ENCODE data around the gene CTXN1.
A peak's percentile ranks its signal among the peaks of the same experiment; 100 is the strongest.

The CTXN1 gene

GRCh38 chr19:7909471-7910067 is 16.4 kb downstream of the CTXN1 start:
- Mint-ChIP-seq H3K4me3 (no peak overlapping the region), H3K4me1 (peaks cover 22% of the 10 kb centered on the region), H3K27me3 (peaks cover 1% of the 10 kb centered on the region), H3K36me3 (peaks cover 24% of the 10 kb centered on the region), H3K27ac (no peak overlapping the region), H3K9me3 (no peaks in the 10 kb centered on the region)
- no peak for ATAC-seq (ENCODE audit: low read depth)
- no peak for DNase-seq (ENCODE audit: low spot score in 2 of 2)

- DNase-seq (ENCODE audit: low spot score in 2 of 2) (no peak), ATAC-seq (ENCODE audit: low read depth) (no peak)
- H3K36me3 Mint-ChIP-seq = peaks cover 24% of the 10 kb centered on the region
- H3K27me3 Mint-ChIP-seq = peaks cover 1% of the 10 kb centered on the region
- H3K27ac Mint-ChIP-seq = no peak overlapping the region
- peaks cover 24% of the 10 kb centered on the region for H3K4me1 Mint-ChIP-seq
- H3K9me3 Mint-ChIP-seq = no peaks in the 10 kb centered on the region
- H3K4me3 Mint-ChIP-seq = no peak overlapping the region
These were observed 17.0 kb downstream of the CTXN1 start for GRCh38 chr19:7908742-7909461.

GRCh38 chr19:7908078-7908699 is 17.7 kb downstream of the CTXN1 start:
- no peak for DNase-seq (ENCODE audit: low spot score in 2 of 2)
- peaks cover 1% of the 10 kb centered on the region for H3K27me3 Mint-ChIP-seq
- H3K4me3 Mint-ChIP-seq = no peak overlapping the region
- ATAC-seq (ENCODE audit: low read depth) = no peak
- no peaks in the 10 kb centered on the region for H3K9me3 Mint-ChIP-seq
- H3K4me1 Mint-ChIP-seq = peaks cover 29% of the 10 kb centered on the region
- peak overlapping the region; percentile 45 for H3K27ac Mint-ChIP-seq
- peaks cover 24% of the 10 kb centered on the region for H3K36me3 Mint-ChIP-seq

GRCh38 chr19:7907544-7907943 is 18.4 kb downstream of the CTXN1 start:
- DNase-seq (ENCODE audit: low spot score in 2 of 2) = no peak
- no peak overlapping the region for H3K4me3 Mint-ChIP-seq
- no peak for ATAC-seq (ENCODE audit: low read depth)
- H3K9me3 Mint-ChIP-seq = no peaks in the 10 kb centered on the region
- no peaks in the 10 kb centered on the region for H3K27me3 Mint-ChIP-seq
- H3K36me3 Mint-ChIP-seq = peaks cover 20% of the 10 kb centered on the region
- peak overlapping the region; percentile 45 for H3K27ac Mint-ChIP-seq
- peaks cover 28% of the 10 kb centered on the region for H3K4me1 Mint-ChIP-seq

GRCh38 chr19:7907122-7907521 is 18.8 kb downstream of the CTXN1 start:
- H3K27ac Mint-ChIP-seq = peak overlapping the region; percentile 45
- peaks cover 19% of the 10 kb centered on the region for H3K36me3 Mint-ChIP-seq
- H3K9me3 Mint-ChIP-seq = no peaks in the 10 kb centered on the region
- DNase-seq (ENCODE audit: low spot score in 2 of 2) (no peak), ATAC-seq (ENCODE audit: low read depth) (no peak)
- H3K27me3 Mint-ChIP-seq = no peaks in the 10 kb centered on the region
- H3K4me1 Mint-ChIP-seq = peaks cover 29% of the 10 kb centered on the region
- H3K4me3 Mint-ChIP-seq = no peak overlapping the region

GRCh38 chr19:7905859-7906258 is 20.1 kb downstream of the CTXN1 start:
- Mint-ChIP-seq H3K27ac (peak overlapping the region; percentile 94), H3K36me3 (peaks cover 12% of the 10 kb centered on the region), H3K27me3 (no peaks in the 10 kb centered on the region), H3K4me3 (peak overlapping the region; percentile 73), H3K9me3 (no peaks in the 10 kb centered on the region), H3K4me1 (peaks cover 29% of the 10 kb centered on the region)
- DNase-seq (ENCODE audit: low spot score in 2 of 2) = no peak
- ATAC-seq (ENCODE audit: low read depth) = no peak

GRCh38 chr19:7905268-7905667 is 20.7 kb downstream of the CTXN1 start:
- H3K27me3 Mint-ChIP-seq = no peaks in the 10 kb centered on the region
- peaks cover 29% of the 10 kb centered on the region for H3K4me1 Mint-ChIP-seq
- no peak for DNase-seq (ENCODE audit: low spot score in 2 of 2)
- H3K36me3 Mint-ChIP-seq = peaks cover 7% of the 10 kb centered on the region
- H3K9me3 Mint-ChIP-seq = no peaks in the 10 kb centered on the region
- H3K27ac Mint-ChIP-seq = peak overlapping the region; percentile 94
- ATAC-seq (ENCODE audit: low read depth) = no peak
- peak overlapping the region; percentile 93 for H3K4me3 Mint-ChIP-seq

GRCh38 chr19:7904074-7905020 is 21.6 kb downstream of the CTXN1 start:
- Mint-ChIP-seq H3K27me3 (peaks cover under 1% of the 10 kb centered on the region), H3K27ac (peak overlapping the region; percentile 94), H3K4me1 (peaks cover 29% of the 10 kb centered on the region), H3K9me3 (no peaks in the 10 kb centered on the region), H3K36me3 (peaks cover 7% of the 10 kb centered on the region), H3K4me3 (peak overlapping the region; percentile 93)
- ATAC-seq (ENCODE audit: low read depth) (peak; percentile 57), DNase-seq (ENCODE audit: low spot score in 2 of 2) (peak; percentile 71 to 82)

GRCh38 chr19:7903244-7904073 is 22.5 kb downstream of the CTXN1 start, which contains the start of gene MAP2K7:
Gene MAP2K7, plus strand, starts transcription at chr19:7903877. Its CDS starts 68 bp downstream, at chr19:7903945.
- Mint-ChIP-seq H3K27ac (peak within 1 kb of the TSS; percentile 94), H3K9me3 (no peaks in the 10 kb centered on the region), H3K36me3 (peaks cover 7% of the 10 kb centered on the region), H3K4me3 (peak within 1 kb of the TSS; percentile 93), H3K27me3 (peaks cover 2% of the 10 kb centered on the region), H3K4me1 (peaks cover 29% of the 10 kb centered on the region)
- DNase-seq (ENCODE audit: low spot score in 2 of 2) = peak; percentile 99 to 100
- ATAC-seq (ENCODE audit: low read depth) = peak; percentile 74

- Mint-ChIP-seq H3K4me3 (peak overlapping the region; percentile 85), H3K9me3 (no peaks in the 10 kb centered on the region), H3K4me1 (peaks cover 29% of the 10 kb centered on the region), H3K27ac (peak overlapping the region; percentile 94), H3K27me3 (peaks cover 3% of the 10 kb centered on the region), H3K36me3 (peaks cover 7% of the 10 kb centered on the region)
- ATAC-seq (ENCODE audit: low read depth) (no peak), DNase-seq (ENCODE audit: low spot score in 2 of 2) (no peak)
These were observed 23.1 kb downstream of the CTXN1 start for GRCh38 chr19:7902796-7903243.

- no peak for DNase-seq (ENCODE audit: low spot score in 2 of 2)
- Mint-ChIP-seq H3K9me3 (no peaks in the 10 kb centered on the region), H3K36me3 (peaks cover 7% of the 10 kb centered on the region), H3K4me1 (peaks cover 24% of the 10 kb centered on the region), H3K27me3 (peaks cover 6% of the 10 kb centered on the region), H3K4me3 (no peak overlapping the region), H3K27ac (no peak overlapping the region)
- ATAC-seq (ENCODE audit: low read depth) = no peak
These were observed 24.6 kb downstream of the CTXN1 start for GRCh38 chr19:7901337-7901736.

GRCh38 chr19:7900931-7901330 is 25.0 kb downstream of the CTXN1 start:
- ATAC-seq (ENCODE audit: low read depth) (no peak), DNase-seq (ENCODE audit: low spot score in 2 of 2) (no peak)
- peaks cover 22% of the 10 kb centered on the region for H3K4me1 Mint-ChIP-seq
- no peak overlapping the region for H3K4me3 Mint-ChIP-seq
- peaks cover 5% of the 10 kb centered on the region for H3K36me3 Mint-ChIP-seq
- H3K9me3 Mint-ChIP-seq = no peaks in the 10 kb centered on the region
- H3K27ac Mint-ChIP-seq = no peak overlapping the region
- peaks cover 6% of the 10 kb centered on the region for H3K27me3 Mint-ChIP-seq

GRCh38 chr19:7900401-7900870 is 25.5 kb downstream of the CTXN1 start:
- peaks cover 17% of the 10 kb centered on the region for H3K4me1 Mint-ChIP-seq
- peaks cover 1% of the 10 kb centered on the region for H3K36me3 Mint-ChIP-seq
- H3K4me3 Mint-ChIP-seq = no peak overlapping the region
- peaks cover 8% of the 10 kb centered on the region for H3K27me3 Mint-ChIP-seq
- ATAC-seq (ENCODE audit: low read depth) (no peak), DNase-seq (ENCODE audit: low spot score in 2 of 2) (no peak)
- H3K27ac Mint-ChIP-seq = no peak overlapping the region
- no peaks in the 10 kb centered on the region for H3K9me3 Mint-ChIP-seq
